Measurements from ENCODE around the gene UNKL.

GRCh38 chr16:1349951-1350350 lies 64.6 kb downstream of the UNKL start:
- TF ChIP-seq CTCF (IDR thresholded peaks at IDR 0.05; ENCODE audit: low read depth, low read length) (no peak), POLR2A (IDR thresholded peaks at IDR 0.05; ENCODE audit: extremely low read depth, insufficient read length) (no peak), MAX (IDR thresholded peaks at IDR 0.05; ENCODE audit: low read depth, low read length) (no peak)

Measured in NB4 (cell line).